CD4-positive, alpha-beta memory T cell (primary cell): ENCODE results near the gene NFATC2. TPM values are rescaled to one million over a fixed set of nuclear protein-coding genes. Genes with fewer than 3 reads are reported as not detected.

ENCODE experiments used
- CTCF ChIA-PET: fragments of 350-600 bp; sonication (Branson Sonifier 250); formaldehyde crosslinking; loops from one replicate; lab custom pipeline; 2021; ENCODE audit warnings: inconsistent platforms; ENCODE audit not compliant: partially characterized antibody; lab: Charles Lee
- POLR2A ChIA-PET: fragments of 350-600 bp; sonication (Branson Sonifier 250); formaldehyde crosslinking; loops from one replicate; lab custom pipeline; 2021; ENCODE audit not compliant: partially characterized antibody; lab: Charles Lee
- DNase-seq, 5 donors: peaks; one replicate each; pipeline versions ENCODE4 v3.0.0 to v3.0.0-alpha.2; 2020 to 2022; ENCODE audit warnings: mixed read lengths in 1 of 5
- H3K27ac ChIP-seq: one replicate; pipeline ENCODE4 v1.7.0; 2013; ENCODE audit warnings: low read depth, low read length
- H3K27me3 ChIP-seq: 2 replicates; pipeline ENCODE4 v1.7.0; 2013; ENCODE audit warnings: mild to moderate bottlenecking, low read length, moderate library complexity; ENCODE audit not compliant: insufficient read depth
- H3K36me3 ChIP-seq: 2 replicates; pipeline ENCODE4 v1.7.0; 2013; ENCODE audit warnings: mild to moderate bottlenecking, low read length, moderate library complexity; ENCODE audit not compliant: insufficient read depth
- H3K4me1 ChIP-seq: 2 replicates; pipeline ENCODE4 v1.7.0; 2013; ENCODE audit warnings: mild to moderate bottlenecking, low read length, moderate library complexity; ENCODE audit not compliant: insufficient read depth
- H3K4me3 ChIP-seq, 2 donors: one replicate each; pipeline ENCODE4 v1.7.0; 2013; ENCODE audit warnings: low read length in 2 of 2, mild to moderate bottlenecking in 1 of 2
- H3K9me3 ChIP-seq, 2 donors: one replicate each; pipeline ENCODE4 v1.7.0; 2013; ENCODE audit warnings: low read length in 2 of 2, control low read depth in 1 of 2; ENCODE audit not compliant: control insufficient read depth in 1 of 2
- H3K27ac Mint-ChIP-seq, 7 donors: one replicate each; pipeline ENCODE4 v1.8.0; 2020 to 2021; ENCODE audit warnings: mixed read lengths in 7 of 7, mild to moderate bottlenecking in 6 of 7, inconsistent platforms in 3 of 7, moderate library complexity in 3 of 7
- H3K27me3 Mint-ChIP-seq, 2 donors: one replicate each; pipeline ENCODE4 v1.8.0; 2020 to 2021; ENCODE audit warnings: mixed read lengths in 2 of 2
- H3K36me3 Mint-ChIP-seq, 2 donors: one replicate each; pipeline ENCODE4 v1.8.0; 2020 to 2021; ENCODE audit warnings: mixed read lengths in 2 of 2, inconsistent platforms in 1 of 2, mild to moderate bottlenecking in 1 of 2
- H3K4me1 Mint-ChIP-seq, 4 donors: one replicate each; pipeline ENCODE4 v1.8.0; 2020 to 2021; ENCODE audit warnings: mixed read lengths in 4 of 4, mild to moderate bottlenecking in 1 of 4
- H3K4me3 Mint-ChIP-seq, 8 donors: one replicate each; pipeline ENCODE4 v1.8.0; 2020 to 2021; ENCODE audit warnings: mixed read lengths in 8 of 8, mild to moderate bottlenecking in 7 of 8, moderate library complexity in 6 of 8, inconsistent platforms in 3 of 8
- H3K9me3 Mint-ChIP-seq, 8 donors: one replicate each; pipeline ENCODE4 v1.8.0; 2020 to 2021; ENCODE audit warnings: mixed read lengths in 8 of 8, mild to moderate bottlenecking in 5 of 8, inconsistent platforms in 3 of 8, moderate library complexity in 1 of 8
- intact Hi-C: fragments of 100-400 bp; cut with micrococcal nuclease; formaldehyde crosslinking; loops from one replicate; pipeline ENCODE4 v1.15.1; 2023
- polyA plus RNA-seq, 2 donors: library from polyadenylated mRNA; unstranded; fragments of 300-500 nt; fragmentation: Illumina TruSeq; gene quantifications; one replicate each; pipeline ENCODE4 v1.2.3, GENCODE V29; 2021
- total RNA-seq, 2 experiments: library from RNA; stranded (reverse); gene quantifications; one replicate each; pipeline ENCODE4 v1.2.3, GENCODE V29; 2021

Gene NFATC2
- total and polyA plus RNA-seq, 4 experiments from 2014 or later: 14.0 to 71.6 (median 53.7) TPM

- ChIA-PET POLR2A (no interaction called here), CTCF (no interaction called here)
- Histone ChIP-seq H3K27me3 (no peaks in the 10 kb centered on the region), H3K36me3 (no peaks in the 10 kb centered on the region), H3K27ac (no peak overlapping the region), H3K9me3 (no peaks in the 10 kb centered on the region), H3K4me3 (no peak overlapping the region), H3K4me1 (no peaks in the 10 kb centered on the region)
- DNase-seq: no peak
- H3K36me3 Mint-ChIP-seq: peaks cover 0 to 4% of the 10 kb centered on the region in 2 donors
- no peak overlapping the region for H3K27ac Mint-ChIP-seq
- no peaks in the 10 kb centered on the region for H3K9me3 Mint-ChIP-seq
- H3K4me3 Mint-ChIP-seq: no peak overlapping the region
- no peaks in the 10 kb centered on the region for H3K4me1 Mint-ChIP-seq
- no peaks in the 10 kb centered on the region for H3K27me3 Mint-ChIP-seq
- intact Hi-C loops: no loop called here
Measured at GRCh38 chr20:51354769-51355319, 187.7 kb downstream of the NFATC2 start.

- Histone ChIP-seq H3K27ac (no peak overlapping the region), H3K4me1 (no peaks in the 10 kb centered on the region), H3K4me3 (no peak overlapping the region), H3K27me3 (no peaks in the 10 kb centered on the region), H3K9me3 (no peaks in the 10 kb centered on the region), H3K36me3 (no peaks in the 10 kb centered on the region)
- Mint-ChIP-seq H3K9me3 (no peaks in the 10 kb centered on the region), H3K36me3 (peaks cover 0 to 4% of the 10 kb centered on the region in 2 donors), H3K27ac (no peak overlapping the region), H3K4me1 (no peaks in the 10 kb centered on the region), H3K4me3 (no peak overlapping the region), H3K27me3 (no peaks in the 10 kb centered on the region)
- ChIA-PET POLR2A (no interaction called here), CTCF (no interaction called here)
- intact Hi-C loops: no loop called here
- DNase-seq: no peak
Measured at GRCh38 chr20:51354191-51354768, 188.2 kb downstream of the NFATC2 start.

GRCh38 chr20:51353491-51353890 is 189.0 kb downstream of the NFATC2 start:
- CTCF ChIA-PET: no interaction called here
- POLR2A ChIA-PET: no interaction called here
- Mint-ChIP-seq H3K27me3 (no peaks in the 10 kb centered on the region), H3K4me1 (no peaks in the 10 kb centered on the region), H3K9me3 (no peaks in the 10 kb centered on the region), H3K4me3 (no peak overlapping the region), H3K36me3 (peaks cover 0 to 4% of the 10 kb centered on the region in 2 donors), H3K27ac (no peak overlapping the region)
- H3K27ac ChIP-seq: no peak overlapping the region
- H3K36me3 ChIP-seq: no peaks in the 10 kb centered on the region
- intact Hi-C loops: no loop called here
- H3K9me3 ChIP-seq: no peaks in the 10 kb centered on the region
- no peaks in the 10 kb centered on the region for H3K27me3 ChIP-seq
- DNase-seq: no peak
- no peak overlapping the region for H3K4me3 ChIP-seq
- H3K4me1 ChIP-seq: no peaks in the 10 kb centered on the region

GRCh38 chr20:51352791-51353190 is 189.7 kb downstream of the NFATC2 start:
- no peaks in the 10 kb centered on the region for H3K4me1 ChIP-seq

GRCh38 chr20:51350941-51351631 is 191.4 kb downstream of the NFATC2 start:
- Histone ChIP-seq H3K9me3 (no peaks in the 10 kb centered on the region), H3K4me3 (no peak overlapping the region), H3K27ac (no peak overlapping the region), H3K27me3 (no peaks in the 10 kb centered on the region), H3K4me1 (no peaks in the 10 kb centered on the region), H3K36me3 (no peaks in the 10 kb centered on the region)
- Mint-ChIP-seq H3K27ac (no peak overlapping the region), H3K27me3 (no peaks in the 10 kb centered on the region), H3K9me3 (no peaks in the 10 kb centered on the region), H3K4me3 (no peak overlapping the region), H3K36me3 (peaks cover 0 to 10% of the 10 kb centered on the region in 2 donors), H3K4me1 (no peaks in the 10 kb centered on the region)
- ChIA-PET CTCF (no interaction called here), POLR2A (no interaction called here)
- intact Hi-C loops: no loop called here
- no peak for DNase-seq

More at GRCh38 chr20:51352791-51353190, 189.7 kb downstream of the NFATC2 start:
- no peak overlapping the region for H3K27ac ChIP-seq
- Mint-ChIP-seq H3K4me1 (no peaks in the 10 kb centered on the region), H3K27ac (no peak overlapping the region), H3K27me3 (no peaks in the 10 kb centered on the region), H3K4me3 (no peak overlapping the region), H3K36me3 (peaks cover 0 to 4% of the 10 kb centered on the region in 2 donors), H3K9me3 (no peaks in the 10 kb centered on the region)
- H3K4me3 ChIP-seq: no peak overlapping the region
- no peaks in the 10 kb centered on the region for H3K27me3 ChIP-seq
- intact Hi-C loops: no loop called here
- H3K9me3 ChIP-seq: no peaks in the 10 kb centered on the region
- POLR2A ChIA-PET: no interaction called here
- no peaks in the 10 kb centered on the region for H3K36me3 ChIP-seq
- no peak for DNase-seq
- CTCF ChIA-PET: no interaction called here

DNA sequence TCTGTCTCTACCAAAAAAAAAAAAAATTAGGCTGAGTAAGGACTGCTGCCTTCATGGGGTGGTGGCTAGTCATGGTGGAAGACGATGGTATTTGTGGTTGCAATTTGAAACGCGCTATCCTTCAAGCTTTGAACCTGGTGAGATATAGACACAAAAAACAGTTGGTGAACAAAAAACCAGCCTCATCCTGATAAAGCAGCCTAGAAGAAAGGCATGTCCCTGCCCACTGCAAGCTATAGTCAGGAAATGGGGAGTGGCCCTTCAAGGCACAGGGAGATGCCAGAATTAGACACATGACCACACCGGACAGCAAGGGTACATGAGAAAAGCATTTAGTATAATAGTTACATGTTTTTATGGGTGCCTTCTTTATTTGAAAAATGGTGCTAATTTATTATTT is 193.6 kb downstream of the NFATC2 start:
- no peaks in the 10 kb centered on the region for H3K9me3 ChIP-seq
- H3K4me3 ChIP-seq: no peak overlapping the region
- no peaks in the 10 kb centered on the region for H3K27me3 ChIP-seq
- peaks cover 0 to 2% (median 0%) of the 10 kb centered on the region in 8 donors for H3K9me3 Mint-ChIP-seq
- no peak overlapping the region for H3K4me3 Mint-ChIP-seq
- H3K27ac ChIP-seq: no peak overlapping the region
- no peaks in the 10 kb centered on the region for H3K4me1 ChIP-seq
- ChIA-PET POLR2A (no interaction called here), CTCF (interaction anchor here (2.8 kb wide), 1 partner anchor 23 kb away, joined by 7 read pairs; no protein-coding TSS in a partner anchor)
- H3K4me1 Mint-ChIP-seq: no peaks in the 10 kb centered on the region
- H3K27ac Mint-ChIP-seq: no peak overlapping the region
- H3K27me3 Mint-ChIP-seq: no peaks in the 10 kb centered on the region
- no peak for DNase-seq
- intact Hi-C loops: no loop called here
- peaks cover 0 to 10% of the 10 kb centered on the region in 2 donors for H3K36me3 Mint-ChIP-seq
- no peaks in the 10 kb centered on the region for H3K36me3 ChIP-seq

- H3K9me3 ChIP-seq: no peaks in the 10 kb centered on the region
- no peaks in the 10 kb centered on the region for H3K27me3 Mint-ChIP-seq
- no peaks in the 10 kb centered on the region for H3K36me3 ChIP-seq
- no peak overlapping the region for H3K27ac Mint-ChIP-seq
- no peaks in the 10 kb centered on the region for H3K27me3 ChIP-seq
- H3K27ac ChIP-seq: no peak overlapping the region
- no peak for DNase-seq
- no peaks in the 10 kb centered on the region for H3K4me1 Mint-ChIP-seq
- H3K9me3 Mint-ChIP-seq: peaks cover 0 to 9% (median 4%) of the 10 kb centered on the region in 8 donors
- intact Hi-C loops: no loop called here
- ChIA-PET CTCF (interaction anchor here (2.8 kb wide), 1 partner anchor 22 kb away, joined by 7 read pairs; no protein-coding TSS in a partner anchor), POLR2A (no interaction called here)
- no peak overlapping the region for H3K4me3 Mint-ChIP-seq
- no peaks in the 10 kb centered on the region for H3K4me1 ChIP-seq
- peaks cover 0 to 18% of the 10 kb centered on the region in 2 donors for H3K36me3 Mint-ChIP-seq
- no peak overlapping the region for H3K4me3 ChIP-seq
Measured at GRCh38 chr20:51347831-51348230, 194.7 kb downstream of the NFATC2 start.
